AG04450 (cell line): ENCODE measurements around the gene MAGI2. TPM values are rescaled to one million over a fixed set of nuclear protein-coding genes. Genes with fewer than 3 reads are reported as not detected.
A peak's percentile ranks its signal among the peaks of the same experiment; 100 is the strongest.

Experiments
- CTCF ChIA-PET: fragments of 300-600, 350-600 bp; formaldehyde crosslinking; extraction: SDS; loops from one replicate; lab custom pipeline; 2022; ENCODE audit warnings: antibody characterized with exemption, inconsistent platforms; lab: Charles Lee
- POLR2A ChIA-PET: fragments of 350-600 bp; formaldehyde crosslinking; extraction: SDS; loops from one replicate; lab custom pipeline; 2021; ENCODE audit warnings: antibody characterized with exemption, inconsistent platforms; lab: Yijun Ruan, JAX
- DNase-seq: peaks from one replicate; pipeline ENCODE4 v3.0.0-alpha.2; 2011; ENCODE audit warnings: low read depth, low spot score
- H3K27ac ChIP-seq: one replicate; pipeline ENCODE4 v1.5.1; 2012; ENCODE audit warnings: low read depth, low read length, control low read depth
- H3K27me3 ChIP-seq: one replicate; pipeline ENCODE4 v1.6.0; 2012; ENCODE audit warnings: low read length; ENCODE audit not compliant: control insufficient read depth, insufficient read depth
- H3K4me3 ChIP-seq: 2 replicates; pipeline ENCODE4 v1.5.1; 2011; ENCODE audit warnings: mild to moderate bottlenecking, low read depth, low read length, control low read depth
- H3K9me3 ChIP-seq: 2 replicates; pipeline ENCODE4 v1.5.1; 2012; ENCODE audit warnings: low read length; ENCODE audit not compliant: control insufficient read depth, insufficient read depth
- CTCF ChIP-seq: IDR thresholded peaks from 2 replicates; pipeline ENCODE4 v1.5.1; 2011; ENCODE audit warnings: low read depth, low read length, control low read depth, inconsistent platforms
- polyA plus RNA-seq: library from polyadenylated mRNA; depleted of rRNA; stranded (reverse); fragments of >200 nt; gene quantifications from 2 replicates; pipeline ENCODE4 v1.2.3, GENCODE V29; 2011

The MAGI2 gene
- polyA plus RNA-seq, 1 experiment: 2.3 TPM

GRCh38 chr7:79436378-79436777 is 17.1 kb downstream of the MAGI2 start:
- H3K27ac ChIP-seq: no peak overlapping the region
- no peaks in the 10 kb centered on the region for H3K27me3 ChIP-seq
- CTCF ChIA-PET: no interaction called here
- no peak for DNase-seq
- H3K4me3 ChIP-seq: no peak overlapping the region
- TF ChIP-seq CTCF: no peak
- POLR2A ChIA-PET: no interaction called here
- H3K9me3 ChIP-seq: no peaks in the 10 kb centered on the region

- no peaks in the 10 kb centered on the region for H3K27me3 ChIP-seq
- POLR2A ChIA-PET: no interaction called here
- DNase-seq: no peak
- no peak overlapping the region for H3K27ac ChIP-seq
- no peak overlapping the region for H3K4me3 ChIP-seq
- no peak for TF ChIP-seq CTCF
- CTCF ChIA-PET: interaction anchor here (1.0 kb wide), 1 partner anchor 137 kb away, joined by 4 read pairs; no protein-coding TSS in a partner anchor
- H3K9me3 ChIP-seq: no peaks in the 10 kb centered on the region
Measured at GRCh38 chr7:79434867-79435266, 18.6 kb downstream of the MAGI2 start.

- Histone ChIP-seq H3K9me3 (no peaks in the 10 kb centered on the region), H3K27me3 (no peaks in the 10 kb centered on the region), H3K27ac (no peak overlapping the region), H3K4me3 (no peak overlapping the region)
- POLR2A ChIA-PET: interaction anchor here (0.7 kb wide), 1 partner anchor 8 kb away, joined by 5 read pairs; no protein-coding TSS in a partner anchor
- peak; percentile 55 for DNase-seq
- CTCF ChIA-PET: interaction anchor here (1.0 kb wide), 1 partner anchor 136 kb away, joined by 4 read pairs; no protein-coding TSS in a partner anchor
- no peak for TF ChIP-seq CTCF
Measured at GRCh38 chr7:79434098-79434497, 19.4 kb downstream of the MAGI2 start.

GRCh38 chr7:79430391-79430790 is 23.1 kb downstream of the MAGI2 start:
- TF ChIP-seq CTCF: no peak
- POLR2A ChIA-PET: no interaction called here

GRCh38 chr7:79425665-79426064 is 27.8 kb downstream of the MAGI2 start:
- H3K27me3 ChIP-seq: no peaks in the 10 kb centered on the region
- H3K9me3 ChIP-seq: no peaks in the 10 kb centered on the region
- ChIA-PET POLR2A (no interaction called here), CTCF (no interaction called here)
- no peak for DNase-seq
- H3K27ac ChIP-seq: no peak overlapping the region
- TF ChIP-seq CTCF: no peak
- no peak overlapping the region for H3K4me3 ChIP-seq

More at GRCh38 chr7:79430391-79430790, 23.1 kb downstream of the MAGI2 start:
- CTCF ChIA-PET: interaction anchor here (0.7 kb wide), 1 partner anchor 888 kb away, joined by 3 read pairs; no protein-coding TSS in a partner anchor
- DNase-seq: no peak
- Histone ChIP-seq H3K27me3 (no peaks in the 10 kb centered on the region), H3K27ac (no peak overlapping the region), H3K9me3 (no peaks in the 10 kb centered on the region), H3K4me3 (no peak overlapping the region)
